GM12878 (cell line): ENCODE measurements around the gene LYPD4. TPM values are rescaled to one million over a fixed set of nuclear protein-coding genes. Genes with fewer than 3 reads are reported as not detected.

ENCODE experiments used
- ATAC-seq: fragments of 200-7000 bp; cut with Tn5 transposase; 3 replicates; pipeline ENCODE4 v1.9.1; 2020; ENCODE audit warnings: mild to moderate bottlenecking, moderate library complexity
- BruUV-seq: library from RNA; stranded (reverse); fragments of 400-500 nt; replicated peaks from 2 replicates; lab custom pipeline; 2021; lab: Mats Ljungman, UMichigan
- CTCF ChIA-PET: fragments of 300-600 bp; sonication (Branson Sonifier 250); formaldehyde crosslinking; extraction: SDS; loops from one replicate; lab custom pipeline; 2021; ENCODE audit warnings: inconsistent platforms; lab: Yijun Ruan, JAX
- POLR2A ChIA-PET: fragments of 350-600 bp; formaldehyde crosslinking; extraction: SDS; loops from one replicate; lab custom pipeline; 2021; ENCODE audit warnings: inconsistent platforms; lab: Charles Lee
- RAD21 ChIA-PET: fragments of 300-600 bp; sonication (Branson Sonifier 250); formaldehyde crosslinking; loops from one replicate; lab custom pipeline; 2023; ENCODE audit warnings: antibody characterized with exemption; ENCODE audit not compliant: unreplicated experiment; lab: Charles Lee
- SMC1A ChIA-PET: fragments of 300-600 bp; sonication (Branson Sonifier 250); formaldehyde crosslinking; loops from one replicate; lab custom pipeline; 2023; ENCODE audit not compliant: unreplicated experiment, uncharacterized antibody; lab: Charles Lee
- DNase-seq: peaks from one replicate; pipeline ENCODE4 v3.0.0-alpha.2; 2011; ENCODE audit warnings: low read depth, low spot score
- FAIRE-seq: peaks from 3 replicates; lab custom pipeline; 2011; peaks lifted over from hg19 to GRCh38; lab: Jason Lieb, UNC
- H2AFZ ChIP-seq: 2 replicates; pipeline ENCODE4 v1.6.0; 2011; ENCODE audit warnings: low read depth, low read length, control low read depth; ENCODE audit not compliant: control insufficient read depth
- H3K27ac ChIP-seq: 2 replicates; pipeline ENCODE4 v1.5.1; 2011; ENCODE audit warnings: control low read depth; ENCODE audit not compliant: control insufficient read depth, insufficient read depth
- H3K27me3 ChIP-seq, 2 experiments: replicated peaks in 1 of 2; 2 replicates each; pipeline versions ENCODE4 v1.6.0 to v1.6.1; 2011; ENCODE audit warnings: low read length in 1 of 2; ENCODE audit not compliant: control insufficient read depth in 2 of 2, insufficient read depth in 2 of 2
- H3K36me3 ChIP-seq, 2 experiments: 2 replicates each; pipeline ENCODE4 v1.5.1; 2011; ENCODE audit warnings: low read length in 1 of 2; ENCODE audit not compliant: control insufficient read depth in 2 of 2, insufficient read depth in 2 of 2
- H3K4me1 ChIP-seq: 2 replicates; pipeline ENCODE4 v1.6.1; 2011; ENCODE audit warnings: mild to moderate bottlenecking, low read length, moderate library complexity, mixed read lengths; ENCODE audit not compliant: control insufficient read depth, insufficient read depth
- H3K4me2 ChIP-seq: 2 replicates; pipeline ENCODE4 v1.6.0; 2011; ENCODE audit warnings: control low read depth; ENCODE audit not compliant: control insufficient read depth, insufficient read depth
- H3K4me3 ChIP-seq: fragments of 200-600 bp; sonication (generic); 2 replicates; pipeline ENCODE4 v1.5.1; 2016
- H3K79me2 ChIP-seq: 2 replicates; pipeline ENCODE4 v1.6.0; 2011; ENCODE audit warnings: low read length; ENCODE audit not compliant: control insufficient read depth, insufficient read depth
- H3K9ac ChIP-seq: 2 replicates; pipeline ENCODE4 v1.8.0; 2011; ENCODE audit warnings: low read length, control low read depth, mixed read lengths; ENCODE audit not compliant: control insufficient read depth, insufficient read depth
- H3K9me3 ChIP-seq: replicated peaks from 3 replicates; pipeline ENCODE4 v1.5.1; 2011; ENCODE audit warnings: mild to moderate bottlenecking, low read length; ENCODE audit not compliant: control insufficient read depth, insufficient read depth
- H4K20me1 ChIP-seq: 2 replicates; pipeline ENCODE4 v1.6.0; 2011; ENCODE audit not compliant: control insufficient read depth, insufficient read depth
- BHLHE40 ChIP-seq, 2 experiments: fragments of 450-650 bp in 1 of 2; IDR thresholded peaks; 2 replicates each; pipeline ENCODE4 v1.6.1; 2011 to 2017; ENCODE audit warnings: low read depth in 2 of 2, borderline replicate concordance in 1 of 2, improper control_type of control experiment in 1 of 2, low read length in 1 of 2, mild to moderate bottlenecking in 1 of 2
- MYC ChIP-seq: IDR thresholded peaks from 2 replicates; pipeline ENCODE4 v1.6.1; 2011; ENCODE audit warnings: mild to moderate bottlenecking, low read length, moderate library complexity, inconsistent platforms; ENCODE audit not compliant: insufficient read depth, insufficient replicate concordance, insufficient read length, severe bottlenecking
- POLR2A ChIP-seq: IDR thresholded peaks from 2 replicates; pipeline ENCODE4 v1.6.1; 2011; ENCODE audit warnings: low read depth, mild to moderate bottlenecking, low read length
- POLR2AphosphoS2 ChIP-seq: IDR thresholded peaks from 2 replicates; pipeline ENCODE4 v1.6.1; 2011; ENCODE audit warnings: low read depth, mild to moderate bottlenecking, low read length, improper control_type of control experiment, moderate library complexity
- RAD21 ChIP-seq: IDR thresholded peaks from 2 replicates; pipeline ENCODE4 v1.6.1; 2011; ENCODE audit warnings: mild to moderate bottlenecking, low read depth, low read length, moderate library complexity; ENCODE audit not compliant: insufficient read depth
- SMAD5 ChIP-seq: IDR thresholded peaks from 2 replicates; pipeline ENCODE4 v1.6.1; 2016; ENCODE audit warnings: antibody characterized with exemption, low read depth
- TAF1 ChIP-seq: IDR thresholded peaks from 2 replicates; pipeline ENCODE4 v1.6.1; 2011; ENCODE audit warnings: mild to moderate bottlenecking, low read depth, low read length, borderline replicate concordance
- WRNIP1 ChIP-seq: IDR thresholded peaks from 2 replicates; pipeline ENCODE4 v1.6.1; 2011; ENCODE audit warnings: low read depth, low read length, improper control_type of control experiment, borderline replicate concordance
- WGBS: methylation state at CpG from one replicate; pipeline ENCODE4 v1.1.6; 2016; ENCODE audit warnings: low lambda C conversion rate; ENCODE audit not compliant: insufficient replicate concordance, insufficient coverage; ENCODE audit errors: missing lambda C conversion rate; 5-methylcytosine and 5-hydroxymethylcytosine counted together
- in situ Hi-C: fragments of 300-500 bp; cut with MboI; formaldehyde crosslinking; loops from 9 replicates; pipeline ENCODE4 v1.14.3; 2018; ENCODE audit warnings: mixed read lengths
- intact Hi-C: fragments of 100-400 bp; cut with micrococcal nuclease; formaldehyde crosslinking; loops from one replicate; pipeline ENCODE4 v1.14.2; 2022; ENCODE audit not compliant: unreplicated experiment
- polyA plus RNA-seq, 11 experiments: library from polyadenylated mRNA; depleted of rRNA in 4 of 11; unstranded in 6 of 11; stranded (reverse) in 5 of 11; fragments of >200 nt; fragmentation: Nextera tagmentation in 4 of 11; fragmentation: Illumina TruSeq in 1 of 11; extraction: Ambion mirVana in 4 of 11; extraction: Trizol in 1 of 11; gene quantifications; 1 replicate in 1 of 11; 2 replicates in 10 of 11; pipeline versions ENCODE4 v1.2.1 to v1.2.3, GENCODE V29; 2011 to 2016; ENCODE audit warnings: inconsistent platforms in 2 of 11, missing spikeins in 2 of 11, low read depth in 1 of 11
- total RNA-seq, 4 experiments: library from RNA; depleted of rRNA in 3 of 4; stranded (reverse); fragments of >200 nt in 3 of 4; fragmentation: Illumina TruSeq in 1 of 4; extraction: Trizol in 1 of 4; gene quantifications; 2 replicates each; pipeline versions ENCODE4 v1.2.1 to v1.2.3, GENCODE V29; 2013 to 2021

The LYPD4 gene
- total and polyA plus RNA-seq, 10 of the 15 experiments (the other 5 are each of a cell fraction or from before 2014, with no cell fraction given), result not detected

GRCh38 chr19:41869374-41869955 is 25.0 kb upstream of the LYPD4 start:
- Histone ChIP-seq H3K27me3 (no peaks in the 10 kb centered on the region), H3K4me1 (peaks cover 74% of the 10 kb centered on the region), H3K9me3 (no peaks in the 10 kb centered on the region), H3K4me3 (peak overlapping the region; percentile 12; the same call in 1 of the 2 replicates), H3K27ac (0 out of 2 replicates have a peak overlapping the region, but pooled peaks have one; percentile 10), H2AFZ (no peak overlapping the region), H3K36me3 (peaks cover 23 to 29% of the 10 kb centered on the region in 2 experiments), H4K20me1 (peaks cover 25% of the 10 kb centered on the region), H3K4me2 (peak overlapping the region; percentile 47), H3K9ac (no peak overlapping the region), H3K79me2 (peaks cover 40% of the 10 kb centered on the region)
- ChIA-PET POLR2A (interaction anchor here (0.7 to 6.6 kb wide), 3 partner anchors 10 to 76 kb away, joined by 3 to 90 read pairs (median 46); partner anchors contain the start of gene RPS19), SMC1A (interaction anchor here (0.7 to 8.2 kb wide), 3 partner anchors 9 to 76 kb away, joined by 3 to 57 read pairs (median 10); partner anchors contain the start of gene RPS19), RAD21 (interaction anchor here (1.0 to 8.7 kb wide), 3 partner anchors 9 to 82 kb away, joined by 4 to 120 read pairs (median 57); partner anchors contain the start of genes ARHGEF1 and RPS19), CTCF (interaction anchor here (0.9 to 8.7 kb wide), 4 partner anchors 10 to 89 kb away, joined by 3 to 85 read pairs (median 6); partner anchors contain the start of gene RPS19)
- in situ Hi-C loops, result no loop called here
- 72% methylated on average over 13 of the region's 13 CpGs for WGBS
- TF ChIP-seq POLR2A (peak; percentile 44), SMAD5 (0 out of 2 replicates have a peak, but pooled peaks have one; percentile 47), MYC (no peak)
- FAIRE-seq, result no peak
- no TSS peak for BruUV-seq
- intact Hi-C loops, result no loop called here
- DNase-seq, result no peak
- ATAC-seq, result no peak

GRCh38 chr19:41868989-41869300 is 24.5 kb upstream of the LYPD4 start:
- no peak overlapping the region for H3K9ac ChIP-seq
- no peaks in the 10 kb centered on the region for H3K9me3 ChIP-seq
- SMC1A ChIA-PET, result interaction anchor here (0.5 to 1.5 kb wide), 2 partner anchors 9 to 250 kb away, joined by 3 to 10 read pairs; partner anchors contain the start of gene RPS19
- FAIRE-seq, result no peak
- TF ChIP-seq WRNIP1, result no peak
- no peak for TF ChIP-seq TAF1
- TF ChIP-seq BHLHE40 (IDR thresholded peaks at IDR 0.05; ENCODE audit: borderline replicate concordance in 1 of 2, low read depth in 2 of 2, low read length in 1 of 2), result no peak
- no peak for TF ChIP-seq RAD21
- TF ChIP-seq POLR2AphosphoS2, result no peak
- CTCF ChIA-PET, result interaction anchor here (0.9 to 1.1 kb wide), 2 partner anchors 16 to 74 kb away, joined by 3 to 5 read pairs; no protein-coding TSS in a partner anchor
- intact Hi-C loops, result no loop called here
- no peak overlapping the region for H2AFZ ChIP-seq
- H3K4me3 ChIP-seq, result no peak overlapping the region
- BruUV-seq, result no TSS peak
- peaks cover 29 to 34% of the 10 kb centered on the region in 2 experiments for H3K36me3 ChIP-seq
- no peak overlapping the region for H3K27ac ChIP-seq
- H3K4me1 ChIP-seq, result peaks cover 78% of the 10 kb centered on the region
- ATAC-seq, result no peak
- POLR2A ChIA-PET, result interaction anchor here (0.6 to 6.6 kb wide), 3 partner anchors 9 to 77 kb away, joined by 3 to 46 read pairs (median 4); partner anchors contain the start of gene RPS19
- in situ Hi-C loops, result no loop called here
- H3K4me2 ChIP-seq, result peak overlapping the region; percentile 47
- peaks cover 46% of the 10 kb centered on the region for H3K79me2 ChIP-seq
- 84% methylated on average over 12 of the region's 12 CpGs for WGBS
- RAD21 ChIA-PET, result interaction anchor here (1.0 to 1.4 kb wide), 2 partner anchors 10 to 82 kb away, joined by 4 to 6 read pairs; no protein-coding TSS in a partner anchor
- H3K27me3 ChIP-seq, result no peaks in the 10 kb centered on the region
- DNase-seq, result no peak
- peaks cover 30% of the 10 kb centered on the region for H4K20me1 ChIP-seq
